ENCODE data around the gene TYRP1. TPM values are rescaled to one million over a fixed set of nuclear protein-coding genes. Genes with fewer than 3 reads are reported as not detected.

The TYRP1 gene
- total and polyA plus RNA-seq, 11 donors = 12.7 to 122 (median 71.3) TPM

- intact Hi-C loops (cut with DNase I) = no loop called here
- Histone ChIP-seq H3K36me3 (peaks cover 0 to 8% (median 0%) of the 10 kb centered on the region in 9 donors), H3K27me3 (no peaks in the 10 kb centered on the region), H3K4me1 (peaks cover 0 to 12% (median 2%) of the 10 kb centered on the region in 12 donors), H3K27ac (peak overlapping the region in 1 of 12 donors; percentile 11), H3K9me3 (no peaks in the 10 kb centered on the region), H3K4me3 (peak overlapping the region in 3 of 12 donors; percentile 35 to 50 (median 44))
- TF ChIP-seq CTCF (IDR thresholded peaks at IDR 0.05) (peak in 9 of 12 donors; percentile 10 to 43 (median 25)), POLR2A (IDR thresholded peaks at IDR 0.05) (no peak)
- 63 to 93% (median 76%) methylated on average over 1 of the region's 1 CpG for WGBS, 4 donors
- ATAC-seq (peak; percentile 49 to 67 (median 57)), DNase-seq (no peak)
Measured at GRCh38 chr9:12698986-12699385, 5.8 kb downstream of the TYRP1 start.

- Histone ChIP-seq H3K4me3 (no peak overlapping the region), H3K36me3 (peaks cover 0 to 8% (median 0%) of the 10 kb centered on the region in 9 donors), H3K27me3 (no peaks in the 10 kb centered on the region), H3K4me1 (peaks cover 0 to 12% (median 3%) of the 10 kb centered on the region in 12 donors), H3K9me3 (no peaks in the 10 kb centered on the region), H3K27ac (no peak overlapping the region)
- ATAC-seq = no peak
- DNase-seq = no peak
- intact Hi-C loops (cut with DNase I) = no loop called here
- TF ChIP-seq POLR2A (IDR thresholded peaks at IDR 0.05) (no peak), CTCF (IDR thresholded peaks at IDR 0.05) (peak in 2 of 12 donors; percentile 6 to 15)
Measured at GRCh38 chr9:12699529-12699928, 6.3 kb downstream of the TYRP1 start.

- H3K4me3 ChIP-seq = no peak overlapping the region
- intact Hi-C loops (cut with DNase I) = no loop called here
- no peaks in the 10 kb centered on the region for H3K27me3 ChIP-seq
- DNase-seq (no peak), ATAC-seq (no peak)
- H3K4me1 ChIP-seq = peaks cover 0 to 12% (median 3%) of the 10 kb centered on the region in 12 donors
- no peak overlapping the region for H3K27ac ChIP-seq
- H3K9me3 ChIP-seq = no peaks in the 10 kb centered on the region
- H3K36me3 ChIP-seq = peaks cover 0 to 24% (median 6%) of the 10 kb centered on the region in 9 donors
- TF ChIP-seq CTCF (IDR thresholded peaks at IDR 0.05) = no peak
- no peak for TF ChIP-seq POLR2A (IDR thresholded peaks at IDR 0.05)
Measured at GRCh38 chr9:12701126-12701525, 7.9 kb downstream of the TYRP1 start.

- Histone ChIP-seq H3K27ac (no peak overlapping the region), H3K27me3 (no peaks in the 10 kb centered on the region), H3K36me3 (peaks cover 0 to 31% (median 6%) of the 10 kb centered on the region in 9 donors), H3K9me3 (no peaks in the 10 kb centered on the region), H3K4me1 (peaks cover 0 to 12% (median 3%) of the 10 kb centered on the region in 12 donors), H3K4me3 (no peak overlapping the region)
- no peak for TF ChIP-seq POLR2A (IDR thresholded peaks at IDR 0.05)
- peak; percentile 11 to 70 (median 46) for TF ChIP-seq CTCF (IDR thresholded peaks at IDR 0.05)
- 22 to 37% (median 30%) methylated on average over 6 of the region's 6 CpGs for WGBS, 4 donors
- intact Hi-C loops (cut with DNase I) = no loop called here
- ATAC-seq (peak in 3 of 4 donors; percentile 58 to 67 (median 65)), DNase-seq (peak in 3 of 5 donors; percentile 10 to 33 (median 22))
Measured at GRCh38 chr9:12702160-12702758, 9.1 kb downstream of the TYRP1 start.
